Measurements from ENCODE around the gene CELF3.

DNA sequence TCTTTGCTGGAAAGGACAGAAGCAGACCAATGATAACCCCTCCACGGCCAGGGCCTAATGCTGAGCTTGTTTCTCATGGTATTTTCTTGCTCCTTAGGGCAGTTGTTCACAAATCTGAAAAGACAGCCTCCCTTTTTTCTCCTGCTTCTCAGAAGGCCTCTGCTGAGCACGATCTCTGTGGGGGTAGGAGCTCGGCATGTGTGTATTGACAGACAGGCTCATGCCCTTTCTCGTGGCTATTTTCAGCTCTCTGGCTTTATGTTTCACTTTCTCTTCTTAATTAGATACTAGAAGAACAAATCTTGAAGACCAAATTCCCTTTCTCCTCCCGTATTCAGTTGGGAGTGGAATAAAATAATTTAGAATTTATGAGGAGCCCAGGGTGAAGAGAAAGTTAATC, 4.0 kb upstream of the CELF3 start:
- TF ChIP-seq EZH2phosphoT487 (IDR thresholded peaks at IDR 0.05; ENCODE audit: insufficient read depth, low read depth) (no peak), EZH2 (IDR thresholded peaks at IDR 0.05; ENCODE audit: insufficient read depth, poor library complexity, severe bottlenecking) (no peak)
